ENCODE measurements around the gene SURF6.
A peak's percentile ranks its signal among the peaks of the same experiment; 100 is the strongest.
"Not testable (repeated sequence)": the region's sequence is repeated elsewhere in the genome, so short reads cannot be mapped to it uniquely, and the experiment has no call there.

SURF6 gene

GRCh38 chr9:133344071-133344470 lies 8.1 kb upstream of the SURF6 start:
- Histone ChIP-seq H3K36me3 (ENCODE audit: insufficient read depth, low read depth, low read length) (peaks cover 80% of the 10 kb centered on the region), H3K4me1 (ENCODE audit: insufficient read depth, low read length) (no peaks in the 10 kb centered on the region)

GRCh38 chr9:133342570-133342969 lies 6.6 kb upstream of the SURF6 start:
- H3K27ac ChIP-seq (ENCODE audit: low read length) = no peak overlapping the region
- H3K9ac ChIP-seq (ENCODE audit: low read depth, low read length) = no peak overlapping the region

More at GRCh38 chr9:133344071-133344470, 8.1 kb upstream of the SURF6 start:
- H3K9me3 ChIP-seq (ENCODE audit: insufficient read depth, low read depth, low read length) = no peaks in the 10 kb centered on the region
- H3K27me3 ChIP-seq (ENCODE audit: insufficient read depth, low read length) = no peaks in the 10 kb centered on the region
- no peak overlapping the region for H3K4me3 ChIP-seq (ENCODE audit: low read length)
- H3K9ac ChIP-seq (ENCODE audit: low read depth, low read length) = no peak overlapping the region
- no peak overlapping the region for H3K27ac ChIP-seq (ENCODE audit: low read length)

GRCh38 chr9:133342069-133342406 lies 6.0 kb upstream of the SURF6 start:
- no peak overlapping the region for H3K27ac ChIP-seq (ENCODE audit: low read length)
- H3K4me1 ChIP-seq (ENCODE audit: insufficient read depth, low read length) = no peaks in the 10 kb centered on the region
- H3K27me3 ChIP-seq (ENCODE audit: insufficient read depth, low read length) = no peaks in the 10 kb centered on the region
- no peak overlapping the region for H3K9ac ChIP-seq (ENCODE audit: low read depth, low read length)
- H3K4me3 ChIP-seq (ENCODE audit: low read length) = no peak overlapping the region
- H3K9me3 ChIP-seq (ENCODE audit: insufficient read depth, low read depth, low read length) = no peaks in the 10 kb centered on the region
- H3K36me3 ChIP-seq (ENCODE audit: insufficient read depth, low read depth, low read length) = peaks cover 78% of the 10 kb centered on the region

More at GRCh38 chr9:133342570-133342969, 6.6 kb upstream of the SURF6 start:
- H3K4me3 ChIP-seq (ENCODE audit: low read length) = no peak overlapping the region
- H3K36me3 ChIP-seq (ENCODE audit: insufficient read depth, low read depth, low read length) = peaks cover 78% of the 10 kb centered on the region
- H3K4me1 ChIP-seq (ENCODE audit: insufficient read depth, low read length) = no peaks in the 10 kb centered on the region
- H3K27me3 ChIP-seq (ENCODE audit: insufficient read depth, low read length) = no peaks in the 10 kb centered on the region
- H3K9me3 ChIP-seq (ENCODE audit: insufficient read depth, low read depth, low read length) = no peaks in the 10 kb centered on the region

GRCh38 chr9:133341369-133342068 lies 5.5 kb upstream of the SURF6 start:
- Histone ChIP-seq H3K36me3 (ENCODE audit: insufficient read depth, low read depth, low read length) (peaks cover 78% of the 10 kb centered on the region), H3K27ac (ENCODE audit: low read length) (no peak overlapping the region), H3K4me3 (ENCODE audit: low read length) (no peak overlapping the region), H3K9me3 (ENCODE audit: insufficient read depth, low read depth, low read length) (no peaks in the 10 kb centered on the region), H3K9ac (ENCODE audit: low read depth, low read length) (no peak overlapping the region), H3K27me3 (ENCODE audit: insufficient read depth, low read length) (no peaks in the 10 kb centered on the region), H3K4me1 (ENCODE audit: insufficient read depth, low read length) (no peaks in the 10 kb centered on the region)

- no peaks in the 10 kb centered on the region for H3K4me1 ChIP-seq (ENCODE audit: insufficient read depth, low read length)
- no peak overlapping the region for H3K27ac ChIP-seq (ENCODE audit: low read length)
These were observed 4.9 kb upstream of the SURF6 start for GRCh38 chr9:133340916-133341315.

GRCh38 chr9:133340256-133340655 lies 4.3 kb upstream of the SURF6 start:
- no peaks in the 10 kb centered on the region for H3K27me3 ChIP-seq (ENCODE audit: insufficient read depth, low read length)
- no peak overlapping the region for H3K4me3 ChIP-seq (ENCODE audit: low read length)
- H3K9ac ChIP-seq (ENCODE audit: low read depth, low read length) = no peak overlapping the region
- H3K9me3 ChIP-seq (ENCODE audit: insufficient read depth, low read depth, low read length) = no peaks in the 10 kb centered on the region
- peaks cover 66% of the 10 kb centered on the region for H3K36me3 ChIP-seq (ENCODE audit: insufficient read depth, low read depth, low read length)
- no peaks in the 10 kb centered on the region for H3K4me1 ChIP-seq (ENCODE audit: insufficient read depth, low read length)
- no peak overlapping the region for H3K27ac ChIP-seq (ENCODE audit: low read length)

More at GRCh38 chr9:133340916-133341315, 4.9 kb upstream of the SURF6 start:
- H3K9me3 ChIP-seq (ENCODE audit: insufficient read depth, low read depth, low read length) = no peaks in the 10 kb centered on the region
- no peaks in the 10 kb centered on the region for H3K27me3 ChIP-seq (ENCODE audit: insufficient read depth, low read length)
- H3K9ac ChIP-seq (ENCODE audit: low read depth, low read length) = no peak overlapping the region
- H3K4me3 ChIP-seq (ENCODE audit: low read length) = no peak overlapping the region
- H3K36me3 ChIP-seq (ENCODE audit: insufficient read depth, low read depth, low read length) = peaks cover 72% of the 10 kb centered on the region

- Histone ChIP-seq H3K27ac (ENCODE audit: low read length) (no peak overlapping the region), H3K36me3 (ENCODE audit: insufficient read depth, low read depth, low read length) (peaks cover 61% of the 10 kb centered on the region), H3K9me3 (ENCODE audit: insufficient read depth, low read depth, low read length) (no peaks in the 10 kb centered on the region), H3K4me3 (ENCODE audit: low read length) (no peak overlapping the region), H3K27me3 (ENCODE audit: insufficient read depth, low read length) (no peaks in the 10 kb centered on the region), H3K4me1 (ENCODE audit: insufficient read depth, low read length) (peaks cover 2% of the 10 kb centered on the region; the same call in 1 of the 2 replicates), H3K9ac (ENCODE audit: low read depth, low read length) (no peak overlapping the region)
These were observed 3.7 kb upstream of the SURF6 start for GRCh38 chr9:133339641-133340040.

GRCh38 chr9:133334888-133335287 lies 1.1 kb downstream of the SURF6 start:
- H3K4me1 ChIP-seq (ENCODE audit: insufficient read depth, low read length); H3K27me3 ChIP-seq (ENCODE audit: insufficient read depth, low read length); H3K9me3 ChIP-seq (ENCODE audit: insufficient read depth, low read depth, low read length); H3K27ac ChIP-seq (ENCODE audit: low read length): not testable (repeated sequence)
- Histone ChIP-seq H3K4me3 (ENCODE audit: low read length) (peak overlapping the region; percentile 92), H3K36me3 (ENCODE audit: insufficient read depth, low read depth, low read length) (peaks cover 62% of the 10 kb centered on the region), H3K9ac (ENCODE audit: low read depth, low read length) (peak overlapping the region; percentile 84)

- H3K4me1 ChIP-seq (ENCODE audit: insufficient read depth, low read length) = peaks cover 7% of the 10 kb centered on the region; the same call in 1 of the 2 replicates
- peaks cover 58% of the 10 kb centered on the region for H3K36me3 ChIP-seq (ENCODE audit: insufficient read depth, low read depth, low read length)
- no peak overlapping the region for H3K27ac ChIP-seq (ENCODE audit: low read length)
These were observed 1.8 kb downstream of the SURF6 start for GRCh38 chr9:133334161-133334560.

GRCh38 chr9:133333566-133333965 lies 2.4 kb downstream of the SURF6 start:
- Histone ChIP-seq H3K36me3 (ENCODE audit: insufficient read depth, low read depth, low read length) (peaks cover 52% of the 10 kb centered on the region), H3K4me1 (ENCODE audit: insufficient read depth, low read length) (peaks cover 7% of the 10 kb centered on the region; the same call in 1 of the 2 replicates), H3K4me3 (ENCODE audit: low read length) (no peak overlapping the region), H3K9me3 (ENCODE audit: insufficient read depth, low read depth, low read length) (no peaks in the 10 kb centered on the region), H3K27ac (ENCODE audit: low read length) (no peak overlapping the region), H3K9ac (ENCODE audit: low read depth, low read length) (no peak overlapping the region), H3K27me3 (ENCODE audit: insufficient read depth, low read length) (no peaks in the 10 kb centered on the region)

More at GRCh38 chr9:133334161-133334560, 1.8 kb downstream of the SURF6 start:
- Histone ChIP-seq H3K27me3 (ENCODE audit: insufficient read depth, low read length) (no peaks in the 10 kb centered on the region), H3K9ac (ENCODE audit: low read depth, low read length) (peak overlapping the region; percentile 84), H3K9me3 (ENCODE audit: insufficient read depth, low read depth, low read length) (no peaks in the 10 kb centered on the region), H3K4me3 (ENCODE audit: low read length) (peak overlapping the region; percentile 92)

GRCh38 chr9:133333011-133333410 lies 3.0 kb downstream of the SURF6 start:
- Histone ChIP-seq H3K27me3 (ENCODE audit: insufficient read depth, low read length) (no peaks in the 10 kb centered on the region), H3K27ac (ENCODE audit: low read length) (no peak overlapping the region), H3K9ac (ENCODE audit: low read depth, low read length) (no peak overlapping the region), H3K36me3 (ENCODE audit: insufficient read depth, low read depth, low read length) (peaks cover 51% of the 10 kb centered on the region), H3K4me1 (ENCODE audit: insufficient read depth, low read length) (peaks cover 7% of the 10 kb centered on the region; the same call in 1 of the 2 replicates), H3K9me3 (ENCODE audit: insufficient read depth, low read depth, low read length) (no peaks in the 10 kb centered on the region), H3K4me3 (ENCODE audit: low read length) (no peak overlapping the region)

- no peak overlapping the region for H3K27ac ChIP-seq (ENCODE audit: low read length)
- no peaks in the 10 kb centered on the region for H3K9me3 ChIP-seq (ENCODE audit: insufficient read depth, low read depth, low read length)
- H3K36me3 ChIP-seq (ENCODE audit: insufficient read depth, low read depth, low read length) = peaks cover 51% of the 10 kb centered on the region
- H3K9ac ChIP-seq (ENCODE audit: low read depth, low read length) = no peak overlapping the region
- no peak overlapping the region for H3K4me3 ChIP-seq (ENCODE audit: low read length)
- H3K4me1 ChIP-seq (ENCODE audit: insufficient read depth, low read length) = peaks cover 7% of the 10 kb centered on the region; the same call in 1 of the 2 replicates
- H3K27me3 ChIP-seq (ENCODE audit: insufficient read depth, low read length) = no peaks in the 10 kb centered on the region
These were observed 3.6 kb downstream of the SURF6 start for GRCh38 chr9:133332381-133332730.

Measured in iPS-20b (cell line).